GM21619 (cell line): ENCODE results near the gene SDHAF3.

ENCODE experiments used
- ATAC-seq: cut with Tn5 transposase; IDR thresholded peaks from one replicate; pipeline ENCODE4 v1.9.1; 2021; ENCODE audit not compliant: unreplicated experiment

SDHAF3 gene

DNA sequence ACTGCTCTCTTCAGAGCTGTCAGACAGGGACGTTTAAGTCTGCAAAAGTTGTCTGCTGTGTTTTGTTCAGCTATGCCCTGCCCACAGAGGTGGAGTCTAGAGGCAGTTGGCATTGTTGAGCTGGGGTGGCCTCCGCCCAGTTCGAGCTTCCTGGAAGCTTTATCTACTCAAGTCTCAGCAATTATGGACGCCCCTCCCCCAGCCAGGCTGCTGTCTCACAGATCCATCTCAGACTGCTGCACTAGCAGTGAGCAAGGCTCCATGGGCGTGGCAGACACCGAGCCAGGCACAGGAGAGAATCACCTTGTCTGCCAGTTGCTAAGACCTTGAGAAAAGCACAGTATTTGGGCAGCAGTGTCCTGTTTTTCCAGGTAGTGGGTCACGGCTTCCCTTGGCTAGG, 98.1 kb downstream of the SDHAF3 start:
- no peak for ATAC-seq

DNA sequence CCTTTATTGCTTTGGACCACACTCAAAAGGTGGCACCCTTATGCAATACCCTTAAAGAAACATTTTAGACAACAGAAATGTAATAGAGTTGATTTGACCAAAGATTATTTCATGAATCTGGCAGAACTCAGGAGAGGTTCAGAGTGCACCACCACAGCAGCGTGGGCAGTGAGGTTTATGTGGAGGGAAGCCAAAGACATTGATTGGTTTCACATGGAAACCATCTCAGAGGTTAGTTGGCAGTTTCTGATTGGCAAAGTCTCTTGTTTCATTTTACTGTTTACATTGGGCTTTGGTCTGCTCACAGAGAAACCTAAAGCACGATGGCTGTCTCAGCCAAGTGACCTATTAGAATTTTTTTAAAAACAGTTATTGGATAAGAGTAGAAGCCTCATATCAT, 101.3 kb downstream of the SDHAF3 start:
- no peak for ATAC-seq

DNA sequence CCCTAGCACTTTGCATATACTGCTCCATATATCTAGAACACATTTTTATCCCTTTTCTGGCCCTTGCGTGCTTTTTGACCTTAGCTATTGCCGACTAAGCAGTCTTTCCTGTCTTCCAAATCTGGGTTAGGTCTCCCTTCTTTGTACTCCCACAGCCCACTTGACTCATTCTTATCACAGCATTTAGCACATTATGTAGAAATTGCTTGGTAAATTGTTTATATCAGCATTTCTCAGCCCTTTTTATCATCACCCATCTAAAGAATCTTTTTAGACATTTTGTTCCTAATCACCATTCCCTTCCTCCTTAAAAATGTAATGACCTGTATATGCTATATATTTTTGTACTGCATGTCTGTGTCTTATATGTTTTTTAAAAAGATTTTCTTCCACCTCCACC, 101.7 kb downstream of the SDHAF3 start:
- no peak for ATAC-seq

DNA sequence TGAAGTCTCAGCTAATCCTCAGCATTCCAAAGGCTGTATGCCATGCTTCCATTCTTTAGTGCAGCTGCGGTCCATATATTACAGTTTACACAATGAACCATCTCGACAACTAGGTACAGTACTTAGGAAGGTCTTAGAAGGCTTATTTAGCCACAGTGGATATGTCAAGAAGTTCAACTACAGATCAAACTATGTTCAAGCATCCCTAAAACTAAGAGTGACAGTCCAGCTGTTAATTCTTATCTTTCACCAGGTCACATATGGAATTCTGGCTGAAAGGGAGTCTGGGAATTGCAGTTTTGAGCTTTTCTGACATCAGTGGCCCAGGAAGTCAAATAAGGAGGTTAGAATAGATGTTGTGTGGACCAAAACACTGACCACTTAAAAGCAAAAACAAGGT, 106.8 kb downstream of the SDHAF3 start:
- ATAC-seq: no peak

DNA sequence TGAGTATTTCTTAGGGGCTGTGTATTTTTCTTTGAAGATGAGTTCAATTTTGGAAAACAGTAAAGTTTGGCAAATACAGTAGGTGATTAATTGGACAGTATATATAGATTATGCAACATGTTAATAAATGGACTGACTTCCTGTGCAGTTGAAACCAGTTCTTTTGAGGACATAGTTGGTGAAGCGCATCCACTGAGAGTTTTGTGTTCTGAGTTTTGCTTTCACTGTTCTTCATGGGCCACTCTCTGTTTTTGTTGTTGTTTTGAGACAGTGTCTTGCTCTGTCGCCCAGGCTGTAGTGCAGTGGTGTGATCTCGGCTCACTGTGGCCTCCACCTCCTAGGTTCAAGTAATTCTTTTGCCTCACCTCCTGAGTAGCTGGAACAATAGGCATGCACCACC, 109.0 kb downstream of the SDHAF3 start:
- peak; percentile 86 for ATAC-seq
